Activated naive CD4-positive, alpha-beta T cell (primary cell): ENCODE data around the gene NOS2.

Source experiments
- DNase-seq, 4 experiments: peaks; one replicate each; lab custom pipeline; 2025; lab: John Stamatoyannopoulos, UW

Gene NOS2

DNA sequence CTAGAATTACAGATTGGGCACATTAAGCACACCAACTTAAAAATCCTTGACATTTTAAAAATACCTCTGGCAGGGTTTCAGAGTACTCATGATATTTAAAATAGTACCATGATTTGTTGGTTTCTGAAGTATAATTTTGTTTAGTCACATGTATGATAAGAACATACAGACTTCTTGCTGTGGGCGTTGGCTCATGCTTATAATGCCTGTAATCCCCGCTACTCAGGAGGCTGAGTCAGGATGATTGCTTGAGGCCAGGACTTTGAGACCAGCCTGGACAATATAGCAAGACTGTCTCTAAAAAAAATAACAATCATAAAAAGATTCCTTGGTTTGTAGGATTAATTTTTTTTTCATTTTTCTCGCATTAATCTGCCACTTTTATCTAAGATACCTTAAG, 78.5 kb downstream of the NOS2 start:
- no peak for DNase-seq
